Tibial nerve (tissue), 3 donors: ENCODE data around the gene DHCR7.

Source experiments
- POLR2A ChIP-seq, 2 donors: fragments of 450-650 bp; IDR thresholded peaks; one replicate each; pipeline ENCODE4 v1.6.1; 2017; ENCODE audit warnings: antibody characterized with exemption in 2 of 2, mild to moderate bottlenecking in 2 of 2, moderate library complexity in 2 of 2
- TF ChIP-seq, protein P1 (sequence below), 5 experiments: fragments of 200-600 bp in 3 of 5; fragments of 450-650 bp in 2 of 5; sonication (generic) in 3 of 5; IDR thresholded peaks; one replicate each; pipeline ENCODE4 v1.5.1; 2016 to 2019; ENCODE audit warnings: antibody characterized with exemption in 5 of 5, mild to moderate bottlenecking in 3 of 5, moderate library complexity in 2 of 5

DNA sequence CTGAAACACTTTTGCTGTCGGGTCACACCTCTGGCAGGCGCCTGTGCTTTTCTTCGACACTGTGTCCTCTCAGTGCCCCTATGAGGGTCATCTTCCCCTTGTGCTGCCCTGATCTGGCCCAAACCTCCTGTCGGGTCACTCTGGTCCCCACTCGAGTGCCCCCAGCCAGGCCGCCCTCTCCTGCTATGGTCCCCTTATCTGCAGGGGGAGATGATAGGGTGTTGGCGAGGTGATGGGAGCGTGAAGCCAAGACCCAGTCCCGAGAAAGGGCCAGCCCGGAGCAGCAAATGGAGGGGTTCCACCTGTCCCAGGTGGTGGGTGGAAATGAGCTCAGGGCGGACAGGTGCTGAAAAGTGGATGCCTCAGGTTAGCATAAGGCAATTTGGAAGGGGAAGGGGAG is 14.5 kb upstream of the DHCR7 start:
- TF ChIP-seq, protein P1, sequence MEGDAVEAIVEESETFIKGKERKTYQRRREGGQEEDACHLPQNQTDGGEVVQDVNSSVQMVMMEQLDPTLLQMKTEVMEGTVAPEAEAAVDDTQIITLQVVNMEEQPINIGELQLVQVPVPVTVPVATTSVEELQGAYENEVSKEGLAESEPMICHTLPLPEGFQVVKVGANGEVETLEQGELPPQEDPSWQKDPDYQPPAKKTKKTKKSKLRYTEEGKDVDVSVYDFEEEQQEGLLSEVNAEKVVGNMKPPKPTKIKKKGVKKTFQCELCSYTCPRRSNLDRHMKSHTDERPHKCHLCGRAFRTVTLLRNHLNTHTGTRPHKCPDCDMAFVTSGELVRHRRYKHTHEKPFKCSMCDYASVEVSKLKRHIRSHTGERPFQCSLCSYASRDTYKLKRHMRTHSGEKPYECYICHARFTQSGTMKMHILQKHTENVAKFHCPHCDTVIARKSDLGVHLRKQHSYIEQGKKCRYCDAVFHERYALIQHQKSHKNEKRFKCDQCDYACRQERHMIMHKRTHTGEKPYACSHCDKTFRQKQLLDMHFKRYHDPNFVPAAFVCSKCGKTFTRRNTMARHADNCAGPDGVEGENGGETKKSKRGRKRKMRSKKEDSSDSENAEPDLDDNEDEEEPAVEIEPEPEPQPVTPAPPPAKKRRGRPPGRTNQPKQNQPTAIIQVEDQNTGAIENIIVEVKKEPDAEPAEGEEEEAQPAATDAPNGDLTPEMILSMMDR (IDR thresholded peaks at IDR 0.05): no peak
- TF ChIP-seq POLR2A (IDR thresholded peaks at IDR 0.05): no peak
